Neural progenitor cell (in vitro differentiated cells): ENCODE measurements around the gene OR5H15. TPM values are rescaled to one million over a fixed set of nuclear protein-coding genes. Genes with fewer than 3 reads are reported as not detected.

Source experiments
- DNase-seq: peaks from one replicate; pipeline ENCODE4 v3.0.0-alpha.2; 2016; ENCODE audit warnings: low spot score
- H2AFZ ChIP-seq: fragments of 200-600 bp; sonication (generic); replicated peaks from 2 replicates; pipeline ENCODE4 v1.6.1; 2016; ENCODE audit warnings: antibody characterized with exemption
- H3F3A ChIP-seq: fragments of 200-600 bp; sonication (generic); 2 replicates; pipeline ENCODE4 v1.6.1; 2016; ENCODE audit warnings: antibody characterized with exemption, low read depth
- H3K27ac ChIP-seq: fragments of 200-600 bp; sonication (generic); 2 replicates; pipeline ENCODE4 v1.5.1; 2016; ENCODE audit warnings: mild to moderate bottlenecking
- H3K27me3 ChIP-seq: fragments of 200-600 bp; sonication (generic); 2 replicates; pipeline ENCODE4 v1.6.1; 2016; ENCODE audit warnings: mild to moderate bottlenecking, moderate library complexity
- H3K36me3 ChIP-seq: fragments of 200-600 bp; sonication (generic); 2 replicates; pipeline ENCODE4 v1.5.1; 2016
- H3K4me1 ChIP-seq: fragments of 200-600 bp; sonication (generic); 2 replicates; pipeline ENCODE4 v1.6.1; 2016; ENCODE audit warnings: mixed run types
- H3K4me2 ChIP-seq: fragments of 200-600 bp; sonication (generic); 2 replicates; pipeline ENCODE4 v1.6.1; 2016
- H3K4me3 ChIP-seq: fragments of 200-600 bp; sonication (generic); 2 replicates; pipeline ENCODE4 v1.5.1; 2016
- H3K79me2 ChIP-seq: fragments of 200-600 bp; sonication (generic); 2 replicates; pipeline ENCODE4 v1.6.1; 2016; ENCODE audit warnings: low read depth
- H3K9ac ChIP-seq: fragments of 200-600 bp; sonication (generic); 2 replicates; pipeline ENCODE4 v1.6.1; 2016
- H3K9me3 ChIP-seq: fragments of 200-600 bp; sonication (generic); 2 replicates; pipeline ENCODE4 v1.5.1; 2016; ENCODE audit warnings: low read depth
- H4K20me1 ChIP-seq: fragments of 200-600 bp; sonication (generic); 2 replicates; pipeline ENCODE4 v1.6.1; 2016; ENCODE audit warnings: low read depth
- H3K27ac Mint-ChIP-seq: 3 replicates; pipeline ENCODE4 v1.8.0; 2021; ENCODE audit warnings: mixed read lengths
- H3K27me3 Mint-ChIP-seq: 2 replicates; pipeline ENCODE4 v1.8.0; 2022; ENCODE audit warnings: low read depth, mild to moderate bottlenecking, inconsistent platforms, moderate library complexity, mixed read lengths; ENCODE audit not compliant: insufficient read depth
- H3K36me3 Mint-ChIP-seq: 3 replicates; pipeline ENCODE4 v1.8.0; 2021; ENCODE audit warnings: mixed read lengths
- H3K4me1 Mint-ChIP-seq: 3 replicates; pipeline ENCODE4 v1.8.0; 2021; ENCODE audit warnings: mixed read lengths
- H3K4me3 Mint-ChIP-seq: 3 replicates; pipeline ENCODE4 v1.8.0; 2021; ENCODE audit warnings: mild to moderate bottlenecking, moderate library complexity, mixed read lengths
- H3K9me3 Mint-ChIP-seq: 3 replicates; pipeline ENCODE4 v1.8.0; 2020; ENCODE audit warnings: mixed read lengths
- EZH2 ChIP-seq: fragments of 200-600 bp; sonication (generic); IDR thresholded peaks from 2 replicates; pipeline ENCODE4 v1.6.1; 2017; ENCODE audit warnings: antibody characterized with exemption, mild to moderate bottlenecking, moderate library complexity
- EZH2phosphoT487 ChIP-seq: fragments of 200-600 bp; sonication (generic); IDR thresholded peaks from 2 replicates; pipeline ENCODE4 v1.6.1; 2017; ENCODE audit warnings: antibody characterized with exemption
- total RNA-seq: library from RNA; depleted of rRNA; stranded (reverse); fragments of >200 nt; gene quantifications from 2 replicates; pipeline ENCODE4 v1.2.3, GENCODE V29; 2015; ENCODE audit warnings: low replicate concordance
- TF ChIP-seq, protein P1 (sequence below): fragments of 200-600 bp; sonication (generic); IDR thresholded peaks from 2 replicates; pipeline ENCODE4 v1.5.1; 2017; ENCODE audit warnings: antibody characterized with exemption, mild to moderate bottlenecking

The OR5H15 gene
- total RNA-seq, 1 donor from 2014 or later = not detected

DNA sequence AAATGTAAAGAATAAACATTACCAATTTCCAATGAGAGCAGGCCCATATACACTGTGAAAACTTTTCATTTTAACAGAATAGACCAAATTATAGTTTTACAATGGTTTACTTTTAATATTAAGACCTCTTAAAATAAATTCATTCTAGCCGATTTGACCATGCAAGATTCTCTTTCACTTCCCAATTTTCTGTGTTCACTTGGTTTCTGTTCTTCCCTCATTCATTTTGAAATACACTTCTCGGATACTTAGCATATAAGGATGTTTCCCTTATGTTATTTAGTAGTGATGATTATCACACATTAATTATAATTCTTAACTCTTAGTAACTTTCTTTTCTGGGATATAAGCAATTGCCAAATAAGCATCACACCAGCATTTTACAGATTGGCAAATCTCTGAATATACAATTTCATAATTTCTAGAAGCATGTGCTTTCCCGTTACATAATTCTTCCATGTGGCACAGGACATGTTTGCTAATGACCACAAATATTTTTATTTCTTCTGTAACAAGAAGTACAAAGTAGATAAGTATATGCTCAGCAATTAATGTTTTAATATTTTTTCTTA lies 13.9 kb downstream of the OR5H15 start:
- TF ChIP-seq, protein P1, sequence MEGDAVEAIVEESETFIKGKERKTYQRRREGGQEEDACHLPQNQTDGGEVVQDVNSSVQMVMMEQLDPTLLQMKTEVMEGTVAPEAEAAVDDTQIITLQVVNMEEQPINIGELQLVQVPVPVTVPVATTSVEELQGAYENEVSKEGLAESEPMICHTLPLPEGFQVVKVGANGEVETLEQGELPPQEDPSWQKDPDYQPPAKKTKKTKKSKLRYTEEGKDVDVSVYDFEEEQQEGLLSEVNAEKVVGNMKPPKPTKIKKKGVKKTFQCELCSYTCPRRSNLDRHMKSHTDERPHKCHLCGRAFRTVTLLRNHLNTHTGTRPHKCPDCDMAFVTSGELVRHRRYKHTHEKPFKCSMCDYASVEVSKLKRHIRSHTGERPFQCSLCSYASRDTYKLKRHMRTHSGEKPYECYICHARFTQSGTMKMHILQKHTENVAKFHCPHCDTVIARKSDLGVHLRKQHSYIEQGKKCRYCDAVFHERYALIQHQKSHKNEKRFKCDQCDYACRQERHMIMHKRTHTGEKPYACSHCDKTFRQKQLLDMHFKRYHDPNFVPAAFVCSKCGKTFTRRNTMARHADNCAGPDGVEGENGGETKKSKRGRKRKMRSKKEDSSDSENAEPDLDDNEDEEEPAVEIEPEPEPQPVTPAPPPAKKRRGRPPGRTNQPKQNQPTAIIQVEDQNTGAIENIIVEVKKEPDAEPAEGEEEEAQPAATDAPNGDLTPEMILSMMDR = no peak
- no peak for TF ChIP-seq EZH2phosphoT487
- TF ChIP-seq EZH2 = no peak
- Mint-ChIP-seq H3K27me3 (peaks cover 3% of the 10 kb centered on the region), H3K27ac (no peak overlapping the region), H3K4me3 (no peak overlapping the region), H3K36me3 (no peaks in the 10 kb centered on the region), H3K4me1 (no peaks in the 10 kb centered on the region), H3K9me3 (peaks cover 5% of the 10 kb centered on the region)
- no peaks in the 10 kb centered on the region for H3K36me3 ChIP-seq
- H3K9ac ChIP-seq = no peak overlapping the region
- DNase-seq = no peak
- H3K4me2 ChIP-seq = no peak overlapping the region
- H3K27me3 ChIP-seq = no peaks in the 10 kb centered on the region
- no peak overlapping the region for H3K4me3 ChIP-seq
- no peaks in the 10 kb centered on the region for H3K4me1 ChIP-seq
- no peaks in the 10 kb centered on the region for H3K79me2 ChIP-seq
- H2AFZ ChIP-seq = no peak overlapping the region
- no peak overlapping the region for H3K27ac ChIP-seq
- H3K9me3 ChIP-seq = no peaks in the 10 kb centered on the region
- H4K20me1 ChIP-seq = no peaks in the 10 kb centered on the region
- no peaks in the 10 kb centered on the region for H3F3A ChIP-seq

DNA sequence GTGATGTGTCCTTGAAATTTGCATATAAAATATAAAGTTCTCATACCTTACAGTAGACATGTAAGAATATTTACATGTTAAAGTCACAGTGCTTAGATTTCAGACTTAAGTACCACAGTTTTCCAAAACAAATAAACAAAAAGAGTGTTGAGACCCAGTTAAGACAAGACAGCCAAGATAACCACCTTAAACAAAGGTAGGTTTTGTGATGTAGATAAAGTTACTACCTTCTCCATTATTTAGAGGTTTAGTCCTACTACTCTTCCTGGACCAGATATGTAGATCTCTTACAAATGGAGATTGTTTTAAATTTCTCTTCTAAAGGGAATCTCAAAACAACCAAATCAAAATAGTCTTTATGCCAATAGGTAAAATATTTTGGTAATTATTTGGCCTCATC lies 15.7 kb downstream of the OR5H15 start:
- no peaks in the 10 kb centered on the region for H3F3A ChIP-seq
- Mint-ChIP-seq H3K4me3 (no peak overlapping the region), H3K4me1 (no peaks in the 10 kb centered on the region), H3K27me3 (no peaks in the 10 kb centered on the region), H3K27ac (no peak overlapping the region), H3K9me3 (peaks cover 3% of the 10 kb centered on the region), H3K36me3 (no peaks in the 10 kb centered on the region)
- H3K79me2 ChIP-seq = no peaks in the 10 kb centered on the region
- no peak overlapping the region for H3K9ac ChIP-seq
- H3K4me2 ChIP-seq = no peak overlapping the region
- no peaks in the 10 kb centered on the region for H3K4me1 ChIP-seq
- H3K9me3 ChIP-seq = no peaks in the 10 kb centered on the region
- TF ChIP-seq EZH2phosphoT487 (no peak), EZH2 (no peak)
- TF ChIP-seq, protein P1 = no peak
- H4K20me1 ChIP-seq = no peaks in the 10 kb centered on the region
- H3K27me3 ChIP-seq = no peaks in the 10 kb centered on the region
- no peak overlapping the region for H3K27ac ChIP-seq
- no peak overlapping the region for H3K4me3 ChIP-seq
- no peaks in the 10 kb centered on the region for H3K36me3 ChIP-seq
- no peak for DNase-seq
- H2AFZ ChIP-seq = no peak overlapping the region

DNA sequence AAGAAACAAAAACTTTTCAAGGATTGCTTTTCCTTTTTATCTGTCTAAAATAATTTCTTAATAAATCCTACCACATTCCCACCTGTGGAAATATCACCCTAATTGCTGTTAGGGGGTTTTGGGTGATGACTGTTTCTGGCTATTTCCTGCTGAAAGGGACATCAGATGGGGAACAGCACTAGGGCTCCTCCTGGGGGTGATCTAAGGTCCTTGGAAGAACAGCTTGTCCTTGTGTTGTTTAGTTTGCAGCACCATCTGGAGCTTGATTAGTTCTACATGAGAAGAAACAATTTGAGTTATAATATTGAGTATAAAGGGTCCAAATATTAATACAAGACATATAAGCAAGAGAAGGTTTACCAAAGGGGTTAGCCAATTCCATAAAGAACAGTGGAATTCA lies 18.7 kb downstream of the OR5H15 start:
- H3K36me3 ChIP-seq = no peaks in the 10 kb centered on the region
- TF ChIP-seq EZH2phosphoT487 = no peak
- TF ChIP-seq EZH2 = no peak
- TF ChIP-seq, protein P1 = peak; percentile 43
- H4K20me1 ChIP-seq = no peaks in the 10 kb centered on the region
- no peak overlapping the region for H3K4me2 ChIP-seq
- no peaks in the 10 kb centered on the region for H3K79me2 ChIP-seq
- H3K4me1 ChIP-seq = no peaks in the 10 kb centered on the region
- peak; percentile 40 for DNase-seq
- H3F3A ChIP-seq = no peaks in the 10 kb centered on the region
- H3K27me3 ChIP-seq = no peaks in the 10 kb centered on the region
- H3K9me3 ChIP-seq = no peaks in the 10 kb centered on the region
- Mint-ChIP-seq H3K4me3 (no peak overlapping the region), H3K27me3 (no peaks in the 10 kb centered on the region), H3K9me3 (no peaks in the 10 kb centered on the region), H3K4me1 (no peaks in the 10 kb centered on the region), H3K36me3 (no peaks in the 10 kb centered on the region), H3K27ac (no peak overlapping the region)
- no peak overlapping the region for H2AFZ ChIP-seq
- H3K4me3 ChIP-seq = no peak overlapping the region
- H3K9ac ChIP-seq = no peak overlapping the region
- H3K27ac ChIP-seq = no peak overlapping the region
